ENCODE measurements around the gene PTPRK. TPM values are rescaled to one million over a fixed set of nuclear protein-coding genes. Genes with fewer than 3 reads are reported as not detected.

Gene PTPRK
- total and polyA plus RNA-seq, 12 donors = 7.5 to 47.7 (median 35.7) TPM

DNA sequence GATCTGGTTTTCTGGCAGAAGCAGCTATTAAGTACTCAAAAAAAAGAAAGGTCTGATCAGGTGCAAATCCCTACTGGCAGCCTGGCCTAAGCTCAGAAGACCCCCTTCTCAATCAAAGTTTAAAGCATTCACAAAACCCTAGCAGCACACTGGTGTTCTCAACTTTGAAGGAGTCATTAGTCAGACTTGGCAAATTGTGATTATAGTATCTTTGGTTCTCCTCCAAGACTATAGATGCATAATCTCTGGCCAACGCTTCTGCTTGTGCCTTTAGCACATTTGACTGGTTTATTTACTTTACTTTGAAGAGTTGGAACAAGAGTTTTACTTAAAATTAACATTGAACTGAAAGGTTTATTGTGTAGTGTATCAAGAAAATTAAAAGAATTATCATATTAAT, 248.9 kb downstream of the PTPRK start:
- ATAC-seq (no peak), DNase-seq (no peak)
- no peak overlapping the region for H3K27ac ChIP-seq
- TF ChIP-seq, protein P1, sequence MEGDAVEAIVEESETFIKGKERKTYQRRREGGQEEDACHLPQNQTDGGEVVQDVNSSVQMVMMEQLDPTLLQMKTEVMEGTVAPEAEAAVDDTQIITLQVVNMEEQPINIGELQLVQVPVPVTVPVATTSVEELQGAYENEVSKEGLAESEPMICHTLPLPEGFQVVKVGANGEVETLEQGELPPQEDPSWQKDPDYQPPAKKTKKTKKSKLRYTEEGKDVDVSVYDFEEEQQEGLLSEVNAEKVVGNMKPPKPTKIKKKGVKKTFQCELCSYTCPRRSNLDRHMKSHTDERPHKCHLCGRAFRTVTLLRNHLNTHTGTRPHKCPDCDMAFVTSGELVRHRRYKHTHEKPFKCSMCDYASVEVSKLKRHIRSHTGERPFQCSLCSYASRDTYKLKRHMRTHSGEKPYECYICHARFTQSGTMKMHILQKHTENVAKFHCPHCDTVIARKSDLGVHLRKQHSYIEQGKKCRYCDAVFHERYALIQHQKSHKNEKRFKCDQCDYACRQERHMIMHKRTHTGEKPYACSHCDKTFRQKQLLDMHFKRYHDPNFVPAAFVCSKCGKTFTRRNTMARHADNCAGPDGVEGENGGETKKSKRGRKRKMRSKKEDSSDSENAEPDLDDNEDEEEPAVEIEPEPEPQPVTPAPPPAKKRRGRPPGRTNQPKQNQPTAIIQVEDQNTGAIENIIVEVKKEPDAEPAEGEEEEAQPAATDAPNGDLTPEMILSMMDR (IDR thresholded peaks at IDR 0.05) = no peak
- H3K4me1 ChIP-seq = peaks cover 0 to 26% (median 9%) of the 10 kb centered on the region in 9 donors
- H3K4me3 ChIP-seq = no peak overlapping the region
- no peaks in the 10 kb centered on the region for H3K27me3 ChIP-seq
- 28 to 47% methylated on average over 1 of the region's 1 CpG for WGBS, 2 donors
- H3K9me3 ChIP-seq = no peaks in the 10 kb centered on the region
- intact Hi-C loops (cut with DNase I) = no loop called here
- no peaks in the 10 kb centered on the region for H3K36me3 ChIP-seq

GRCh38 chr6:128271011-128271410, 249.4 kb downstream of the PTPRK start:
- no peaks in the 10 kb centered on the region for H3K9me3 ChIP-seq
- intact Hi-C loops (cut with DNase I) = no loop called here
- H3K4me3 ChIP-seq = no peak overlapping the region
- H3K36me3 ChIP-seq = no peaks in the 10 kb centered on the region
- H3K4me1 ChIP-seq = peaks cover 0 to 26% (median 9%) of the 10 kb centered on the region in 9 donors
- DNase-seq (no peak), ATAC-seq (no peak)
- TF ChIP-seq, protein P1 (IDR thresholded peaks at IDR 0.05) = no peak
- WGBS, 2 donors = 54 to 67% methylated on average over 2 of the region's 2 CpGs
- no peak overlapping the region for H3K27ac ChIP-seq
- H3K27me3 ChIP-seq = no peaks in the 10 kb centered on the region

DNA sequence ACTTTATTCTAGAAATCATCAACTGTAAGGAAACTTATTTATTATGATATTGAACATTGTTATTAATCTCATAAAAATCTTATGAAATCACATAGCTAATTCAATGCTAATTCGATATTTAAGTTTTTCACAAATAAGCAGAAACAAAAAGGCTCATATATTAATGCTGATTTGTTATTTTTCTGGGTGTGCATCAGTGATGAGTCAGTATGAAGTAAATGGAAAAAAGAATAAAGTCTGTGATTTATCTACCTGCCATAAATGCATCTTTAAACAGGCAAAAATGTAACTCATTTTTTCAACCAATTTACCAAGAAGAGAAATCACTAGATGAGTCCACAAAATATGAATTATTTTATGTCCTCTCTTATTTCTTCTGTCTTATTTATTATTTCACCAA, 253.5 kb downstream of the PTPRK start:
- Histone ChIP-seq H3K27me3 (no peaks in the 10 kb centered on the region), H3K4me1 (peaks cover 0 to 26% (median 4%) of the 10 kb centered on the region in 9 donors), H3K36me3 (no peaks in the 10 kb centered on the region), H3K4me3 (no peak overlapping the region), H3K9me3 (peaks cover 0 to 3% (median 0%) of the 10 kb centered on the region in 11 donors), H3K27ac (no peak overlapping the region)
- WGBS, 2 donors = 95 to 100% methylated on average over 1 of the region's 1 CpG
- TF ChIP-seq, protein P1 (IDR thresholded peaks at IDR 0.05) = no peak
- ATAC-seq = no peak
- DNase-seq = no peak
- intact Hi-C loops (cut with DNase I) = no loop called here

DNA sequence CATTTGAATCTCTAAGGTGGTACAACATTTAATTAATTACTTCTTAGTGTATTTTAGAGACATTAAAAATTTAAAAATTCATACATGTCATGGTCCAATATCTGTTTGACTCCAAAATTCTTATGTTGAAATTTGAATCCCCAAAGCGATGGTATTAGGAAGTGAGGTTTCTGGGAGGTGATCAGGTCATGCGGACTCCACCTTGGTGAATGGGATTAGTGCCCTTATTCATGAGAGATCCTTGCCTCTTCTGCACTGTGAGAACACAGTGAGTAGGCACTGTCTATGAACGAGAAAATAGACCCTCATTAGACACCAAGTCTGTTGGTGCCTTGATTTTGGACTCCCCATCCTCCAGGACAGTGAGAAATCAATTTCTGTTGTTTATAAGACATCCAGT, 254.7 kb downstream of the PTPRK start:
- ATAC-seq = no peak
- Histone ChIP-seq H3K4me3 (no peak overlapping the region), H3K9me3 (peaks cover 0 to 3% (median 0%) of the 10 kb centered on the region in 11 donors), H3K27ac (no peak overlapping the region), H3K4me1 (peaks cover 0 to 15% (median 0%) of the 10 kb centered on the region in 9 donors), H3K27me3 (no peaks in the 10 kb centered on the region), H3K36me3 (no peaks in the 10 kb centered on the region)
- TF ChIP-seq, protein P1 (IDR thresholded peaks at IDR 0.05) = no peak
- DNase-seq = no peak
- WGBS, 2 donors = 95 to 96% methylated on average over 3 of the region's 3 CpGs
- intact Hi-C loops (cut with DNase I) = no loop called here
